ENCODE measurements around the gene TIMMDC1. TPM values are rescaled to one million over a fixed set of nuclear protein-coding genes. Genes with fewer than 3 reads are reported as not detected.
A peak's percentile ranks its signal among the peaks of the same experiment; 100 is the strongest.

The TIMMDC1 gene, protein sequence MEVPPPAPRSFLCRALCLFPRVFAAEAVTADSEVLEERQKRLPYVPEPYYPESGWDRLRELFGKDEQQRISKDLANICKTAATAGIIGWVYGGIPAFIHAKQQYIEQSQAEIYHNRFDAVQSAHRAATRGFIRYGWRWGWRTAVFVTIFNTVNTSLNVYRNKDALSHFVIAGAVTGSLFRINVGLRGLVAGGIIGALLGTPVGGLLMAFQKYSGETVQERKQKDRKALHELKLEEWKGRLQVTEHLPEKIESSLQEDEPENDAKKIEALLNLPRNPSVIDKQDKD
- 100 to 1,000 TPM in 1 of 4 donors, 10 to 100 TPM in 3; 57.9 to 104 (median 75.7) TPM for total RNA-seq

DNA sequence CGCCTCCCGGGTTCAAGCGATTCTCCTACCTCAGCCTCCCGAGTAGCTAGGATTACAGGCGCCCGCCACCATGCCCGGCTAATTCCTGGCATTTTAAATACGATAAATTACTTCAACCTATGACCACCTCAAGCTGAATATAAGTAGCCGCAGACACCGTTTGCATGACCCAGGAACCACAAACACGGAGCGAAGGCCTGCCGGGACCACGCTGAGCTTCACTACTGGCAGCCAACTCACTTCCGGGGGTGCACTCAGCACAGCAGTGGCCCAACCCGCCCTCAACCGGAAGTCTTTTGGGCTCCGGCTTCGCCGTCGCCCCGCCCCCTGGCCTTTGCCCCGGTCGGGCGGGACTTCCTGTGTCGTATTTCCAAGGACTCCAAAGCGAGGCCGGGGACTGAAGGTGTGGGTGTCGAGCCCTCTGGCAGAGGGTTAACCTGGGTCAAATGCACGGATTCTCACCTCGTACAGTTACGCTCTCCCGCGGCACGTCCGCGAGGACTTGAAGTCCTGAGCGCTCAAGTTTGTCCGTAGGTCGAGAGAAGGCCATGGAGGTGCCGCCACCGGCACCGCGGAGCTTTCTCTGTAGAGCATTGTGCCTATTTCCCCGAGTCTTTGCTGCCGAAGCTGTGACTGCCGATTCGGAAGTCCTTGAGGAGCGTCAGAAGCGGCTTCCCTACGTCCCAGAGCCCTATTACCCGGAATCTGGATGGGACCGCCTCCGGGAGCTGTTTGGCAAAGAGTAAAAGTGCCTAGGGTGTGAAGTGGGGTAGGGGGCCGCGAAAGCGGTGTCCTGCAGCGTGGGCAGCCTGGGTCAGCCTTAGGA, at the start of gene TIMMDC1:
TSS of gene TIMMDC1 (plus strand) at position 362 of the 826 bp plus-strand sequence. CDS start at position 549, 187 bp downstream.
- peak within 1 kb of the TSS; percentile 78 to 92 (median 83) for H3K4me3 ChIP-seq
- 1 to 2% methylated on average over 39 to 58 of the region's 58 CpGs for WGBS, 2 donors
- peaks cover 0 to 11% (median 0%) of the 10 kb centered on the region in 3 donors for H3K36me3 ChIP-seq
- peaks cover 0 to 41% (median 22%) of the 10 kb centered on the region in 4 donors for H3K4me1 ChIP-seq
- H3K27me3 ChIP-seq: no peaks in the 10 kb centered on the region
- peak within 1 kb of the TSS; percentile 75 to 97 (median 94) for H3K27ac ChIP-seq
- no peaks in the 10 kb centered on the region for H3K9me3 ChIP-seq
- TF ChIP-seq, protein P1, sequence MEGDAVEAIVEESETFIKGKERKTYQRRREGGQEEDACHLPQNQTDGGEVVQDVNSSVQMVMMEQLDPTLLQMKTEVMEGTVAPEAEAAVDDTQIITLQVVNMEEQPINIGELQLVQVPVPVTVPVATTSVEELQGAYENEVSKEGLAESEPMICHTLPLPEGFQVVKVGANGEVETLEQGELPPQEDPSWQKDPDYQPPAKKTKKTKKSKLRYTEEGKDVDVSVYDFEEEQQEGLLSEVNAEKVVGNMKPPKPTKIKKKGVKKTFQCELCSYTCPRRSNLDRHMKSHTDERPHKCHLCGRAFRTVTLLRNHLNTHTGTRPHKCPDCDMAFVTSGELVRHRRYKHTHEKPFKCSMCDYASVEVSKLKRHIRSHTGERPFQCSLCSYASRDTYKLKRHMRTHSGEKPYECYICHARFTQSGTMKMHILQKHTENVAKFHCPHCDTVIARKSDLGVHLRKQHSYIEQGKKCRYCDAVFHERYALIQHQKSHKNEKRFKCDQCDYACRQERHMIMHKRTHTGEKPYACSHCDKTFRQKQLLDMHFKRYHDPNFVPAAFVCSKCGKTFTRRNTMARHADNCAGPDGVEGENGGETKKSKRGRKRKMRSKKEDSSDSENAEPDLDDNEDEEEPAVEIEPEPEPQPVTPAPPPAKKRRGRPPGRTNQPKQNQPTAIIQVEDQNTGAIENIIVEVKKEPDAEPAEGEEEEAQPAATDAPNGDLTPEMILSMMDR (IDR thresholded peaks at IDR 0.05): peak in 1 of 5 experiments; percentile 22
- TF ChIP-seq POLR2A (IDR thresholded peaks at IDR 0.05): peak; percentile 59 to 77
- TF ChIP-seq EP300 (IDR thresholded peaks at IDR 0.05): peak; percentile 93 to 94
- peak; percentile 92 to 94 for DNase-seq (ENCODE audit: low spot score in 2 of 2)

DNA sequence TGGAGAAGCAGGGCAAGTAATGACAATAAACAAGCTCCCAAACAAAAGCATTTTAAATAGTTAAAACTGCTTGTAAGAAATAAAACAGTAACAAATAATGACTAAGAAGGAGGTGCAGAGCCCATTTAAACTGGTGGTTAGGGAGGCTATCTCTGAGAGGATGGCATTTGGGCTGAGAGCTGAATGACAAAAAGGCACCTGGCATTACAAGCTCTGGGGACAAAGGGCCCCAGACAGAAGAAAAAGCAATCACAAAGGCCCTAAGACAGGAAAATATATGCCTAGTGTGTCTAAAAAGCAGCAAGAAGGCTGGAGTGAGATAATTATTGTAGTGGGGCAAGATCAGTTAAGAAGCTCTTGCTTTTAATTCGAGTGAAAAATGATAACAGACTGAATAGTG, 44.5 kb upstream of the TIMMDC1 start:
- Histone ChIP-seq H3K4me1 (peaks cover 0 to 24% (median 0%) of the 10 kb centered on the region in 4 donors), H3K9me3 (no peaks in the 10 kb centered on the region), H3K36me3 (peaks cover 0 to 98% (median 0%) of the 10 kb centered on the region in 3 donors), H3K27ac (no peak overlapping the region), H3K4me3 (no peak overlapping the region), H3K27me3 (no peaks in the 10 kb centered on the region)
- 75 to 97% methylated on average over 1 of the region's 1 CpG for WGBS, 2 donors
- no peak for TF ChIP-seq EP300 (IDR thresholded peaks at IDR 0.05)
- TF ChIP-seq POLR2A (IDR thresholded peaks at IDR 0.05): no peak
- TF ChIP-seq, protein P1 (IDR thresholded peaks at IDR 0.05): no peak
- DNase-seq (ENCODE audit: low spot score in 2 of 2): no peak

DNA sequence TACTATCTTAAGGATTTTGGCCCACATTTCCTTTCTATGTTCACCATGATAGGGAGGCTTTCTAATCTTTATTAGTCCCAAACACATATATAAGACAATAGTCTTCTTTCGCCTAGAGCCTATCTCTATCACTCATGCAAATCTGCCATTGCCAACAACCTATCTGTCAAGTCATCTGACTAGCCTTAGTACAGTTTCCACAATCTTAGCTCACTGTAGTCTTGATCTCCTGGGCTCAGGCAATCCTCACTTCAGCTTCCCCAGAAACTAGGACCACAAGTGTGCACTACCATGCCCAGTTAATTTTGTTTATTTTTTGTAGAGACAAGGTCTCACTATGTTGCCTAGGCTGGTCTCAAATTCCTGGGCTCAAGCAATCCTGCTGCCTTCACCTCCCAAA, 41.9 kb upstream of the TIMMDC1 start:
- H3K9me3 ChIP-seq: no peaks in the 10 kb centered on the region
- TF ChIP-seq EP300 (IDR thresholded peaks at IDR 0.05) (no peak), POLR2A (IDR thresholded peaks at IDR 0.05) (no peak)
- TF ChIP-seq, protein P1 (IDR thresholded peaks at IDR 0.05): no peak
- no peak overlapping the region for H3K4me3 ChIP-seq
- no peak for DNase-seq (ENCODE audit: low spot score in 2 of 2)
- H3K27ac ChIP-seq: peak overlapping the region in 1 of 4 donors; percentile 4
- H3K36me3 ChIP-seq: peaks cover 0 to 94% (median 0%) of the 10 kb centered on the region in 3 donors
- no peaks in the 10 kb centered on the region for H3K27me3 ChIP-seq
- 97 to 98% methylated on average over 1 of the region's 1 CpG for WGBS, 2 donors
- H3K4me1 ChIP-seq: peaks cover 0 to 43% (median 5%) of the 10 kb centered on the region in 4 donors

DNA sequence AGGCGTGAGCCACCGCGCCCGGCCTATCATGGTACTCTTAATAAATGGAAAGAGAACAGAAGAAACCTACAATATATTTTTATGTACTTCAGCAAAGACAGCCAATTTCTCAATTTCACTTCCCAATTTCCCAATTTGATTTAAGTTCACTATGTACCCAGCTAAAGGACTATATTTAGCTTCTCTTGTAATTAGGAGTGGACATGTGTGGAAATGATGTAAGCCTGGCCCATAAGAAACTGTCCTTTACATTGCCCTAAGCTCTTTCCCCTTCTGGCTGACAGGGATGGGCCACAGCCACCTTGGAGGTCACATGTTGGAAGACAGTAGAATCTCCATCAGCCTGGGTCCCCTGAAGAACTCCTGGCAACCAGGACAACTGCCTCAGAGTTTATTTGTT, 41.1 kb upstream of the TIMMDC1 start:
- WGBS, 2 donors: 85 to 88% methylated on average over 4 of the region's 4 CpGs

More for the DNA sequence above, 41.1 kb upstream of the TIMMDC1 start:
- H3K27me3 ChIP-seq: no peaks in the 10 kb centered on the region
- TF ChIP-seq, protein P1 (IDR thresholded peaks at IDR 0.05): no peak
- peak in 1 of 2 donors; percentile 80 for TF ChIP-seq EP300 (IDR thresholded peaks at IDR 0.05)
- H3K4me3 ChIP-seq: no peak overlapping the region
- H3K27ac ChIP-seq: peak overlapping the region in 1 of 4 donors; percentile 4
- DNase-seq (ENCODE audit: low spot score in 2 of 2): no peak
- peaks cover 0 to 50% (median 9%) of the 10 kb centered on the region in 4 donors for H3K4me1 ChIP-seq
- peaks cover 0 to 90% (median 0%) of the 10 kb centered on the region in 3 donors for H3K36me3 ChIP-seq
- H3K9me3 ChIP-seq: no peaks in the 10 kb centered on the region
